Erythroblast (primary cell): Measurements from ENCODE around the gene PODN.

ENCODE experiments used
- GATA1 ChIP-seq: IDR thresholded peaks from 2 replicates; pipeline ENCODE4 v1.6.1; 2011; ENCODE audit warnings: low read depth, mild to moderate bottlenecking, control low read depth, low read length, moderate library complexity
- POLR2A ChIP-seq: IDR thresholded peaks from 2 replicates; pipeline ENCODE4 v1.6.1; 2011; ENCODE audit warnings: mild to moderate bottlenecking, low read length

DNA sequence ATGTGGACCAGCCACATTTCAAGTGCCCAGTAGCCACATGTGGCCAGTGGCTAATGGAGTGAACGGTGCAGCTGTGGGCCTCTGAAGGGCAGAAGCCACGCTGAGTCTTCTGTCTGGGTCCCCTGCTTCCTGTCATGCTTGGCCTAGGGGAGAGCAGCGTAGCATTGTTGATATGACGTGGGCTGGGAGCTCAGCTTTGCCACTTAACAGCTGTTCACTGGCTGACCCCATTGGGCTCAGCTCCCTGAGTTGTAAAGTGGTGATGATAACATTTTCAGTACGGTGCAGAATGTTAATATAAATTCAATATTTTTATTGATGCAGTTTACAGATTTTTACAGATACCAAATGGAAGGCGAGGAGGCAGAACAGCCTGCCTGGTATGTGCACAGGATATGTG is 4.5 kb downstream of the PODN start:
- TF ChIP-seq POLR2A (no peak), GATA1 (no peak)
